SK-N-SH (cell line): ENCODE results near the gene LIME1. TPM values are rescaled to one million over a fixed set of nuclear protein-coding genes. Genes with fewer than 3 reads are reported as not detected.

Experiments used
- CTCF ChIA-PET: fragments of 300-600, 350-600 bp; formaldehyde crosslinking; extraction: SDS; loops from one replicate; lab custom pipeline; 2021; lab: Yijun Ruan, JAX
- POLR2A ChIA-PET: fragments of 350-600 bp; sonication (Branson Sonifier 250); formaldehyde crosslinking; extraction: SDS; loops from one replicate; lab custom pipeline; 2020; ENCODE audit warnings: antibody characterized with exemption, inconsistent platforms; lab: Yijun Ruan, JAX
- DNase-seq: peaks from one replicate; pipeline ENCODE4 v3.0.0; 2012
- H2AFZ ChIP-seq: fragments of 200-600 bp; sonication (generic); 2 replicates; pipeline ENCODE4 v1.8.1; 2016; ENCODE audit warnings: antibody characterized with exemption, mild to moderate bottlenecking, low read depth
- H3F3A ChIP-seq: fragments of 200-600 bp; sonication (generic); replicated peaks from 2 replicates; pipeline ENCODE3; 2016; ENCODE audit warnings: antibody characterized with exemption, mild to moderate bottlenecking; ENCODE audit not compliant: insufficient read depth
- H3K27ac ChIP-seq, 2 experiments: fragments of 200-500 bp in 1 of 2; fragments of 200-600 bp in 1 of 2; sonication (Bioruptor generic) in 1 of 2; sonication (generic), shearing (Covaris generic) in 1 of 2; 2 replicates each; pipeline versions ENCODE4 v1.5.1 to v1.6.1; 2014 to 2016; ENCODE audit warnings: low read depth in 2 of 2, inconsistent platforms in 1 of 2, low read length in 1 of 2, mild to moderate bottlenecking in 1 of 2, mixed read lengths in 1 of 2
- H3K27me3 ChIP-seq: fragments of 200-600 bp; sonication (generic), shearing (Covaris generic); 2 replicates; pipeline ENCODE4 v1.6.1; 2016; ENCODE audit warnings: mixed run types; ENCODE audit not compliant: insufficient read depth
- H3K36me3 ChIP-seq, 2 experiments: fragments of 200-500 bp in 1 of 2; fragments of 200-600 bp in 1 of 2; sonication (Bioruptor generic) in 1 of 2; sonication (generic) in 1 of 2; replicated peaks in 1 of 2; 2 replicates each; pipeline versions ENCODE3 to v1.5.1; 2014 to 2016; ENCODE audit warnings: low read length in 1 of 2, mild to moderate bottlenecking in 1 of 2; ENCODE audit not compliant: insufficient read depth in 2 of 2, control insufficient read depth in 1 of 2
- H3K4me1 ChIP-seq, 2 experiments: fragments of 200-500 bp in 1 of 2; fragments of 200-600 bp in 1 of 2; sonication (Bioruptor generic) in 1 of 2; sonication (generic), shearing (Covaris generic) in 1 of 2; 2 replicates each; pipeline versions ENCODE4 v1.5.1 to v1.6.1; 2014 to 2016; ENCODE audit warnings: low read depth in 1 of 2, low read length in 1 of 2, mixed run types in 1 of 2; ENCODE audit not compliant: insufficient read depth in 2 of 2, control insufficient read depth in 1 of 2
- H3K4me2 ChIP-seq: fragments of 200-600 bp; sonication (generic), shearing (Covaris generic); 2 replicates; pipeline ENCODE4 v1.6.1; 2017; ENCODE audit warnings: mixed run types
- H3K4me3 ChIP-seq, 2 experiments: fragments of 200-500 bp in 1 of 2; fragments of 200-600 bp in 1 of 2; sonication (Bioruptor generic) in 1 of 2; sonication (generic), shearing (Covaris generic) in 1 of 2; 2 replicates each; pipeline versions ENCODE4 v1.5.1 to v1.8.1; 2014 to 2016; ENCODE audit warnings: low read depth in 2 of 2, inconsistent platforms in 1 of 2, low read length in 1 of 2, mild to moderate bottlenecking in 1 of 2, mixed read lengths in 1 of 2, moderate library complexity in 1 of 2
- H3K79me2 ChIP-seq: fragments of 200-600 bp; sonication (generic); 2 replicates; pipeline ENCODE4 v1.8.1; 2017; ENCODE audit warnings: mild to moderate bottlenecking; ENCODE audit not compliant: insufficient read depth
- H3K9ac ChIP-seq: fragments of 200-600 bp; sonication (generic); 2 replicates; pipeline ENCODE4 v1.6.1; 2017; ENCODE audit warnings: mixed run types
- H3K9me2 ChIP-seq: fragments of 200-600 bp; sonication (generic); 2 replicates; pipeline ENCODE4 v1.6.1; 2017; ENCODE audit warnings: mixed run types
- H3K9me3 ChIP-seq: fragments of 200-600 bp; sonication (generic); 2 replicates; pipeline ENCODE4 v1.6.1; 2017; ENCODE audit warnings: mixed run types, mild to moderate bottlenecking, moderate library complexity
- H4K20me1 ChIP-seq: fragments of 200-600 bp; sonication (generic); 2 replicates; pipeline ENCODE4 v1.6.1; 2017; ENCODE audit warnings: mild to moderate bottlenecking, mixed run types; ENCODE audit not compliant: insufficient read depth
- CHD2 ChIP-seq: fragments of 150-350 bp; IDR thresholded peaks from 2 replicates; pipeline ENCODE4 v1.6.1; 2018; ENCODE audit warnings: low read length; ENCODE audit not compliant: partially characterized antibody
- CTCF ChIP-seq: fragments of 200-600 bp; sonication (generic); IDR thresholded peaks from 2 replicates; pipeline ENCODE4 v1.6.1; 2017; ENCODE audit warnings: antibody characterized with exemption, mild to moderate bottlenecking, moderate library complexity
- EP300 ChIP-seq, 2 experiments: IDR thresholded peaks; 2 replicates each; pipeline versions ENCODE4 v1.4.0 to v1.6.1; 2012; ENCODE audit warnings: borderline replicate concordance in 1 of 2, low read depth in 1 of 2, low read length in 1 of 2
- FOSL2 ChIP-seq: IDR thresholded peaks from 2 replicates; pipeline ENCODE4 v1.4.0; 2012; ENCODE audit warnings: low read depth, mild to moderate bottlenecking, moderate library complexity, borderline replicate concordance
- FOXJ3 ChIP-seq: sonication (generic); formaldehyde crosslinking; IDR thresholded peaks from 2 replicates; pipeline ENCODE4 v1.5.1; 2020; ENCODE audit warnings: mild to moderate bottlenecking, missing genetic modification reagents
- GABPA ChIP-seq: IDR thresholded peaks from 2 replicates; pipeline ENCODE4 v1.4.0; 2012; ENCODE audit warnings: low read depth, mild to moderate bottlenecking
- GATA2 ChIP-seq: sonication (generic); formaldehyde crosslinking; IDR thresholded peaks from 2 replicates; pipeline ENCODE4 v1.5.0; 2020; ENCODE audit warnings: mild to moderate bottlenecking, missing genetic modification reagents
- NRF1 ChIP-seq: IDR thresholded peaks from 2 replicates; pipeline ENCODE4 v1.6.1; 2012; ENCODE audit warnings: low read depth, mild to moderate bottlenecking, low read length
- PBX3 ChIP-seq: IDR thresholded peaks from 2 replicates; pipeline ENCODE4; 2012
- POLR2AphosphoS5 ChIP-seq: IDR thresholded peaks from 2 replicates; pipeline ENCODE4 v1.6.1; 2012; ENCODE audit warnings: low read depth, low read length
- RCOR1 ChIP-seq: fragments of 150-350 bp; IDR thresholded peaks from 2 replicates; pipeline ENCODE4 v1.6.1; 2017; ENCODE audit warnings: antibody characterized with exemption, low read length
- REST ChIP-seq: IDR thresholded peaks from 2 replicates; pipeline ENCODE4 v1.6.1; 2012; ENCODE audit warnings: mild to moderate bottlenecking, low read depth, low read length, moderate library complexity
- RFX5 ChIP-seq: IDR thresholded peaks from 2 replicates; pipeline ENCODE4 v1.6.1; 2012; ENCODE audit warnings: mild to moderate bottlenecking, improper control_type of control experiment, low read length
- RXRA ChIP-seq: IDR thresholded peaks from 2 replicates; pipeline ENCODE4 v1.4.0; 2012; ENCODE audit warnings: low read depth, mild to moderate bottlenecking, borderline replicate concordance
- SIN3A ChIP-seq: IDR thresholded peaks from 2 replicates; pipeline ENCODE4 v1.6.1; 2012; ENCODE audit warnings: low read depth, mild to moderate bottlenecking, low read length, moderate library complexity, borderline replicate concordance
- WGBS: methylation state at CpG from one replicate; pipeline ENCODE4 v1.1.6; 2017; ENCODE audit warnings: low lambda C conversion rate; 5-methylcytosine and 5-hydroxymethylcytosine counted together
- polyA plus RNA-seq, 3 experiments: library from polyadenylated mRNA; depleted of rRNA; stranded (reverse); fragments of >200 nt; gene quantifications; 2 replicates each; pipeline ENCODE4 v1.2.3, GENCODE V29; 2012

LIME1 gene
- polyA plus RNA-seq, 1 of the 3 experiments (the other 2 are of a cell fraction), result 10.9 TPM

DNA sequence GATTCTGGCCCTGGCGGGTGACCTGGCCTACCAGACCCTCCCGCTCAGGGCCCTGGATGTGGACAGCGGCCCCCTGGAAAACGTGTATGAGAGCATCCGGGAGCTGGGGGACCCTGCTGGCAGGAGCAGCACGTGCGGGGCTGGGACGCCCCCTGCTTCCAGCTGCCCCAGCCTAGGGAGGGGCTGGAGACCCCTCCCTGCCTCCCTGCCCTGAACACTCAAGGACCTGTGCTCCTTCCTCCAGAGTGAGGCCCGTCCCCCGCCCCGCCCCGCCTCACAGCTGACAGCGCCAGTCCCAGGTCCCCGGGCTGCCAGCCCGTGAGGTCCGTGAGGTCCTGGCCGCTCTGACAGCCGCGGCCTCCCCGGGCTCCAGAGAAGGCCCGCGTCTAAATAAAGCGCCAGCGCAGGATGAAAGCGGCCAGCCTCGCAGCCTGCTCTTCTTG is 2.2 kb downstream of the LIME1 start:
- H3K9ac ChIP-seq, result no peak overlapping the region
- WGBS, result 93% methylated on average over 3 of the region's 26 CpGs
- peak overlapping the region; percentile 65; the same call in 1 of the 2 replicates for H3K4me2 ChIP-seq
- peak; percentile 78 for DNase-seq
- H3K36me3 ChIP-seq, result peaks cover 6 to 34% of the 10 kb centered on the region in 2 experiments
- H3K9me3 ChIP-seq, result no peaks in the 10 kb centered on the region
- POLR2A ChIA-PET, result interaction anchor here (1.1 to 1.2 kb wide), 2 partner anchors 16 to 31 kb away, joined by 3 to 4 read pairs; partner anchors contain the start of genes ARFRP1 and ZGPAT
- peaks cover 16% of the 10 kb centered on the region for H4K20me1 ChIP-seq
- H3K27ac ChIP-seq, result peak overlapping the region in 1 of 2 experiments; percentile 85; a peak in 2 of 4 replicates
- CTCF ChIA-PET, result interaction anchor here (1.1 to 1.4 kb wide), 3 partner anchors 14 to 34 kb away, joined by 3 to 4 read pairs (median 4); partner anchors contain the start of genes ARFRP1 and ZGPAT
- peaks cover 18% of the 10 kb centered on the region for H3K79me2 ChIP-seq
- no peaks in the 10 kb centered on the region for H3K9me2 ChIP-seq
- no peak overlapping the region for H2AFZ ChIP-seq
- peaks cover 0 to 14% of the 10 kb centered on the region in 2 experiments; a peak in 1 of 4 replicates for H3K4me1 ChIP-seq
- no peak for TF ChIP-seq EP300 (IDR thresholded peaks at IDR 0.05; ENCODE audit: borderline replicate concordance in 1 of 2, low read depth in 1 of 2, low read length in 1 of 2)
- TF ChIP-seq GABPA, result no peak
- no peak for TF ChIP-seq REST
- TF ChIP-seq RFX5, result no peak
- no peak for TF ChIP-seq FOSL2
- no peak for TF ChIP-seq RXRA
- TF ChIP-seq PBX3, result no peak
- TF ChIP-seq RCOR1, result no peak
- no peak for TF ChIP-seq NRF1
- no peak for TF ChIP-seq FOXJ3 (CRISPR knock-in tag)
- TF ChIP-seq SIN3A, result no peak
- TF ChIP-seq GATA2 (CRISPR knock-in tag), result no peak
- no peak for TF ChIP-seq POLR2AphosphoS5
- no peak for TF ChIP-seq CHD2
- TF ChIP-seq CTCF, result no peak
- TF ChIP-seq, all 33 proteins: peak for 0
- peaks cover 13% of the 10 kb centered on the region for H3F3A ChIP-seq
- H3K4me3 ChIP-seq, result no peak overlapping the region
- no peaks in the 10 kb centered on the region for H3K27me3 ChIP-seq
